ENCODE data around the gene ADCY10. TPM values are rescaled to one million over a fixed set of nuclear protein-coding genes. Genes with fewer than 3 reads are reported as not detected.

ADCY10 gene
- total and polyA plus RNA-seq, 2 of the 8 experiments (the other 6 are each of a cell fraction or from before 2014, with no cell fraction given): 0.02 TPM; not detected in 1

GRCh38 chr1:167837326-167837725, 76.6 kb downstream of the ADCY10 start (continued):
- TF ChIP-seq, protein P1, sequence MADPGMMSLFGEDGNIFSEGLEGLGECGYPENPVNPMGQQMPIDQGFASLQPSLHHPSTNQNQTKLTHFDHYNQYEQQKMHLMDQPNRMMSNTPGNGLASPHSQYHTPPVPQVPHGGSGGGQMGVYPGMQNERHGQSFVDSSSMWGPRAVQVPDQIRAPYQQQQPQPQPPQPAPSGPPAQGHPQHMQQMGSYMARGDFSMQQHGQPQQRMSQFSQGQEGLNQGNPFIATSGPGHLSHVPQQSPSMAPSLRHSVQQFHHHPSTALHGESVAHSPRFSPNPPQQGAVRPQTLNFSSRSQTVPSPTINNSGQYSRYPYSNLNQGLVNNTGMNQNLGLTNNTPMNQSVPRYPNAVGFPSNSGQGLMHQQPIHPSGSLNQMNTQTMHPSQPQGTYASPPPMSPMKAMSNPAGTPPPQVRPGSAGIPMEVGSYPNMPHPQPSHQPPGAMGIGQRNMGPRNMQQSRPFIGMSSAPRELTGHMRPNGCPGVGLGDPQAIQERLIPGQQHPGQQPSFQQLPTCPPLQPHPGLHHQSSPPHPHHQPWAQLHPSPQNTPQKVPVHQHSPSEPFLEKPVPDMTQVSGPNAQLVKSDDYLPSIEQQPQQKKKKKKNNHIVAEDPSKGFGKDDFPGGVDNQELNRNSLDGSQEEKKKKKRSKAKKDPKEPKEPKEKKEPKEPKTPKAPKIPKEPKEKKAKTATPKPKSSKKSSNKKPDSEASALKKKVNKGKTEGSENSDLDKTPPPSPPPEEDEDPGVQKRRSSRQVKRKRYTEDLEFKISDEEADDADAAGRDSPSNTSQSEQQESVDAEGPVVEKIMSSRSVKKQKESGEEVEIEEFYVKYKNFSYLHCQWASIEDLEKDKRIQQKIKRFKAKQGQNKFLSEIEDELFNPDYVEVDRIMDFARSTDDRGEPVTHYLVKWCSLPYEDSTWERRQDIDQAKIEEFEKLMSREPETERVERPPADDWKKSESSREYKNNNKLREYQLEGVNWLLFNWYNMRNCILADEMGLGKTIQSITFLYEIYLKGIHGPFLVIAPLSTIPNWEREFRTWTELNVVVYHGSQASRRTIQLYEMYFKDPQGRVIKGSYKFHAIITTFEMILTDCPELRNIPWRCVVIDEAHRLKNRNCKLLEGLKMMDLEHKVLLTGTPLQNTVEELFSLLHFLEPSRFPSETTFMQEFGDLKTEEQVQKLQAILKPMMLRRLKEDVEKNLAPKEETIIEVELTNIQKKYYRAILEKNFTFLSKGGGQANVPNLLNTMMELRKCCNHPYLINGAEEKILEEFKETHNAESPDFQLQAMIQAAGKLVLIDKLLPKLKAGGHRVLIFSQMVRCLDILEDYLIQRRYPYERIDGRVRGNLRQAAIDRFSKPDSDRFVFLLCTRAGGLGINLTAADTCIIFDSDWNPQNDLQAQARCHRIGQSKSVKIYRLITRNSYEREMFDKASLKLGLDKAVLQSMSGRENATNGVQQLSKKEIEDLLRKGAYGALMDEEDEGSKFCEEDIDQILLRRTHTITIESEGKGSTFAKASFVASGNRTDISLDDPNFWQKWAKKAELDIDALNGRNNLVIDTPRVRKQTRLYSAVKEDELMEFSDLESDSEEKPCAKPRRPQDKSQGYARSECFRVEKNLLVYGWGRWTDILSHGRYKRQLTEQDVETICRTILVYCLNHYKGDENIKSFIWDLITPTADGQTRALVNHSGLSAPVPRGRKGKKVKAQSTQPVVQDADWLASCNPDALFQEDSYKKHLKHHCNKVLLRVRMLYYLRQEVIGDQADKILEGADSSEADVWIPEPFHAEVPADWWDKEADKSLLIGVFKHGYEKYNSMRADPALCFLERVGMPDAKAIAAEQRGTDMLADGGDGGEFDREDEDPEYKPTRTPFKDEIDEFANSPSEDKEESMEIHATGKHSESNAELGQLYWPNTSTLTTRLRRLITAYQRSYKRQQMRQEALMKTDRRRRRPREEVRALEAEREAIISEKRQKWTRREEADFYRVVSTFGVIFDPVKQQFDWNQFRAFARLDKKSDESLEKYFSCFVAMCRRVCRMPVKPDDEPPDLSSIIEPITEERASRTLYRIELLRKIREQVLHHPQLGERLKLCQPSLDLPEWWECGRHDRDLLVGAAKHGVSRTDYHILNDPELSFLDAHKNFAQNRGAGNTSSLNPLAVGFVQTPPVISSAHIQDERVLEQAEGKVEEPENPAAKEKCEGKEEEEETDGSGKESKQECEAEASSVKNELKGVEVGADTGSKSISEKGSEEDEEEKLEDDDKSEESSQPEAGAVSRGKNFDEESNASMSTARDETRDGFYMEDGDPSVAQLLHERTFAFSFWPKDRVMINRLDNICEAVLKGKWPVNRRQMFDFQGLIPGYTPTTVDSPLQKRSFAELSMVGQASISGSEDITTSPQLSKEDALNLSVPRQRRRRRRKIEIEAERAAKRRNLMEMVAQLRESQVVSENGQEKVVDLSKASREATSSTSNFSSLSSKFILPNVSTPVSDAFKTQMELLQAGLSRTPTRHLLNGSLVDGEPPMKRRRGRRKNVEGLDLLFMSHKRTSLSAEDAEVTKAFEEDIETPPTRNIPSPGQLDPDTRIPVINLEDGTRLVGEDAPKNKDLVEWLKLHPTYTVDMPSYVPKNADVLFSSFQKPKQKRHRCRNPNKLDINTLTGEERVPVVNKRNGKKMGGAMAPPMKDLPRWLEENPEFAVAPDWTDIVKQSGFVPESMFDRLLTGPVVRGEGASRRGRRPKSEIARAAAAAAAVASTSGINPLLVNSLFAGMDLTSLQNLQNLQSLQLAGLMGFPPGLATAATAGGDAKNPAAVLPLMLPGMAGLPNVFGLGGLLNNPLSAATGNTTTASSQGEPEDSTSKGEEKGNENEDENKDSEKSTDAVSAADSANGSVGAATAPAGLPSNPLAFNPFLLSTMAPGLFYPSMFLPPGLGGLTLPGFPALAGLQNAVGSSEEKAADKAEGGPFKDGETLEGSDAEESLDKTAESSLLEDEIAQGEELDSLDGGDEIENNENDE (IDR thresholded peaks at IDR 0.05; ENCODE audit: insufficient replicate concordance, low read length): no peak
- TF ChIP-seq TAF1 (IDR thresholded peaks at IDR 0.05; ENCODE audit: low read depth, low read length): no peak
- no peak for TF ChIP-seq PHF8 (conservative IDR thresholded peaks at IDR 0.05; ENCODE audit: low read depth, low read length)
- TF ChIP-seq, protein P2, sequence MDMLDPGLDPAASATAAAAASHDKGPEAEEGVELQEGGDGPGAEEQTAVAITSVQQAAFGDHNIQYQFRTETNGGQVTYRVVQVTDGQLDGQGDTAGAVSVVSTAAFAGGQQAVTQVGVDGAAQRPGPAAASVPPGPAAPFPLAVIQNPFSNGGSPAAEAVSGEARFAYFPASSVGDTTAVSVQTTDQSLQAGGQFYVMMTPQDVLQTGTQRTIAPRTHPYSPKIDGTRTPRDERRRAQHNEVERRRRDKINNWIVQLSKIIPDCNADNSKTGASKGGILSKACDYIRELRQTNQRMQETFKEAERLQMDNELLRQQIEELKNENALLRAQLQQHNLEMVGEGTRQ (IDR thresholded peaks at IDR 0.05; ENCODE audit: low read length): no peak
